Measurements from ENCODE around the gene FAM222A.

- TF ChIP-seq CTCF (conservative IDR thresholded peaks at IDR 0.05) = no peak
- no peak for TF ChIP-seq EZH2 (IDR thresholded peaks at IDR 0.05; ENCODE audit: low read depth)
These were observed 1.8 kb upstream of the FAM222A start for GRCh38 chr12:109711596-109712461.

All from PC-9 (cell line).